SK-N-MC (cell line): ENCODE measurements around the gene GYPE.
"Not testable (repeated sequence)": the region's sequence is repeated elsewhere in the genome, so short reads cannot be mapped to it uniquely, and the experiment has no call there.

Source experiments
- DNase-seq: peaks from one replicate; pipeline ENCODE4 v3.0.0-alpha.2; 2011; ENCODE audit warnings: low read depth, low spot score
- H3K27ac ChIP-seq: fragments of 200-600 bp; sonication (generic); 2 replicates; pipeline ENCODE4 v1.5.1; 2016; ENCODE audit warnings: mixed run types
- H3K36me3 ChIP-seq: fragments of 200-600 bp; sonication (generic); 2 replicates; pipeline ENCODE4 v1.6.1; 2017; ENCODE audit warnings: antibody characterized with exemption, low read length, mixed read lengths; ENCODE audit not compliant: insufficient read depth
- H3K4me3 ChIP-seq: fragments of 200-600 bp; sonication (generic); 2 replicates; pipeline ENCODE4 v1.5.1; 2016
- H3K9ac ChIP-seq: fragments of 200-600 bp; sonication (generic); 2 replicates; pipeline ENCODE4 v1.8.0; 2017; ENCODE audit warnings: mixed run types, mixed read lengths; ENCODE audit not compliant: insufficient read length
- H3K9me3 ChIP-seq: fragments of 200-600 bp; sonication (generic); 2 replicates; pipeline ENCODE4 v1.6.1; 2017; ENCODE audit warnings: low read depth, mild to moderate bottlenecking, antibody characterized with exemption, low read length, moderate library complexity, mixed read lengths
- EZH2 ChIP-seq: fragments of 200-600 bp; sonication (generic); IDR thresholded peaks from one replicate; pipeline ENCODE4 v1.6.1; 2017; ENCODE audit warnings: antibody characterized with exemption
- FOXP2 ChIP-seq: optimal IDR thresholded peaks from 2 replicates; pipeline ENCODE3; 2011; ENCODE audit warnings: mild to moderate bottlenecking, moderate library complexity; ENCODE audit not compliant: insufficient read depth; ENCODE audit errors: extremely low read length, control extremely low read depth
- POLR2AphosphoS5 ChIP-seq: IDR thresholded peaks from 2 replicates; pipeline ENCODE4 v1.6.1; 2012; ENCODE audit warnings: mild to moderate bottlenecking, low read depth, low read length, borderline replicate concordance

GYPE gene

GRCh38 chr4:143904431-143904830 lies 928 bp downstream of the GYPE start:
- not testable (repeated sequence) for H3K27ac ChIP-seq, H3K4me3 ChIP-seq, H3K9me3 ChIP-seq, H3K36me3 ChIP-seq, H3K9ac ChIP-seq, DNase-seq

GRCh38 chr4:143890323-143890722 lies 15.0 kb downstream of the GYPE start:
- H3K9me3 ChIP-seq, H3K27ac ChIP-seq, H3K4me3 ChIP-seq, H3K9ac ChIP-seq, H3K36me3 ChIP-seq, DNase-seq: not testable (repeated sequence)

- H3K9me3 ChIP-seq, H3K27ac ChIP-seq, H3K9ac ChIP-seq, DNase-seq, H3K4me3 ChIP-seq, H3K36me3 ChIP-seq: not testable (repeated sequence)
Measured at GRCh38 chr4:143888189-143888588, 17.2 kb downstream of the GYPE start.

DNA sequence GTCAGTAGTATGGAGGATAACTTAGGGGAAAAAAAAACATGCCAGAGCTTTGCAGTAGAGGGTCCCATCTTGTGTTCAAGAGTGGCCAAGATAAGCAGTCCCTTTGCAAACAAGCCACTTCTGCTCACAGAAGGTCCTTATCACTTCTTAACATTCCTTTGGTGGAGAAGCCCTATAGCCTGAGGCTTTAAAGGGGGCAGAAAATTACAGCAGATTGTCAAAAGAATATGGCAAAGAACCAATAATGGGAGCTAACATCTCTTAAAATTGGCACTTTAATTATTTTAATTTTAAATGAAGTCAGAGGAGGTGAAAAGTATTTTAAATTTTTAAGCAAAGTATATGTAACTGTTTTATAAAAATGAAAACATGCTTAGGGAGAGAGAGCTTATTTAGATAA lies 20.4 kb downstream of the GYPE start:
- H3K9me3 ChIP-seq, H3K27ac ChIP-seq, H3K36me3 ChIP-seq, H3K9ac ChIP-seq, DNase-seq, H3K4me3 ChIP-seq: not testable (repeated sequence)

- DNase-seq, result no peak
- H3K27ac ChIP-seq, result no peak overlapping the region
- TF ChIP-seq EZH2, result no peak
- no peak for TF ChIP-seq FOXP2
- no peak for TF ChIP-seq POLR2AphosphoS5
- no peaks in the 10 kb centered on the region for H3K9me3 ChIP-seq
- H3K4me3 ChIP-seq, result no peak overlapping the region
- H3K9ac ChIP-seq, result no peak overlapping the region
- no peaks in the 10 kb centered on the region for H3K36me3 ChIP-seq
Measured at GRCh38 chr4:143883529-143883928, 21.8 kb downstream of the GYPE start.

DNA sequence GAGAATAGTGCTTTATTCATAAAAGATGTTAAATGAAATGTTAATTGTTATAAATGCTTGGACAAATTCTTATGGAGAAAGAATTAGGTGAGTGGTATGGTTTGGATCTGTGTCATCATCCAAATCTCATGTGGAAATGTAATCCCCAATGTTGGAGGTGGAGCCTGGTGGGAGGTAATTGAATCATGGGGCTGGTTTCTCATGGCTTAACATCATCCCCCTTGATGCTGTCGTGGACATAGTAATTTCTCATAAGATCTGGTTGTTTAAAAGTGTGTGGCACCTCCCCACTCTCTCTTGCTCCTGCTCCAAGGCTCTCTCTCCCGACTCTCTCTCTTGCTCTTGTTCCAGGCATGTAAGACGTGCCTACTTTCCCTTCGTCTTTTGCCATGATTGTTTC lies 22.5 kb downstream of the GYPE start:
- H3K9me3 ChIP-seq, result no peaks in the 10 kb centered on the region
- no peak for DNase-seq
- TF ChIP-seq EZH2 (no peak), POLR2AphosphoS5 (no peak), FOXP2 (no peak)
- H3K36me3 ChIP-seq, result no peaks in the 10 kb centered on the region
- no peak overlapping the region for H3K9ac ChIP-seq
- H3K27ac ChIP-seq, result no peak overlapping the region
- H3K4me3 ChIP-seq, result no peak overlapping the region

- H3K4me3 ChIP-seq, H3K36me3 ChIP-seq, H3K9me3 ChIP-seq, DNase-seq, H3K27ac ChIP-seq, H3K9ac ChIP-seq: not testable (repeated sequence)
Measured at GRCh38 chr4:143879561-143879960, 25.8 kb downstream of the GYPE start.

GRCh38 chr4:143875357-143875756 lies 30.0 kb downstream of the GYPE start:
- DNase-seq, result not testable (repeated sequence)

DNA sequence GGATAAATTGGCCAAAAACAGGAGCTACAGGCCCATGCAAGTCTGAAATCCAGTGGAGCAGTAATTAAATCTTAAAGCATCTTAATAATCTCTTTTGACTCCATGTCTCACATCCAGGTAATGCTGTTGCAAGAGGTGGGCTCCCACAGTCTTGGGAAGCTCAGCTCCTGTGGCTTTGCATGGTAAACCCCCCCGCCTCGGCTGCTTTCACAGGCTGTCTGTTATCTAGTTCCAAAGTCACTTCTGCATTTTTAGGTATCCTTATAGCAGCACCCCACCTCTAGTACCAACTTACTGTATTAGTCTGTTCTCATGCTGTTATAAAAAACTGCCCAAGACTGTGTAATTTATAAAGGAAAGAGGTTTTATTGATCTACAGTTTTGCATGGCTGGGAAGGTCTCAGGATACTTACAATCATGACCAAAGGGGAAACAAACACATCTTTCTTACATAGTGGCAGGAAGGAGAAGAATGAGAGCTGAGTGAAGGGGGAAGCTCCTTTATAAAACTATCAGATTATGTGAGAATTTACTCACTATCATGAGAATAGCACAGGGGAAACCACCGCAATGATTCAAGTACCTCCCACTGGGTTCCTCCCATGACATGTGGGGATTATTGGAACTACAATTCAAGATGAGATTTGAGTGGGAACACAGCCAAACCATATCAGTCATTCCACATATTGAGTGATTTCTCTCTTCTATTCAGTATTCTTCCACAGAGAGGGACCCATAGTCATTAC lies 34.7 kb downstream of the GYPE start:
- H3K9ac ChIP-seq, H3K9me3 ChIP-seq, H3K27ac ChIP-seq, H3K4me3 ChIP-seq, H3K36me3 ChIP-seq, DNase-seq: not testable (repeated sequence)

More at GRCh38 chr4:143875357-143875756, 30.0 kb downstream of the GYPE start:
- H3K9me3 ChIP-seq, H3K36me3 ChIP-seq, H3K27ac ChIP-seq, H3K4me3 ChIP-seq, H3K9ac ChIP-seq: not testable (repeated sequence)

DNA sequence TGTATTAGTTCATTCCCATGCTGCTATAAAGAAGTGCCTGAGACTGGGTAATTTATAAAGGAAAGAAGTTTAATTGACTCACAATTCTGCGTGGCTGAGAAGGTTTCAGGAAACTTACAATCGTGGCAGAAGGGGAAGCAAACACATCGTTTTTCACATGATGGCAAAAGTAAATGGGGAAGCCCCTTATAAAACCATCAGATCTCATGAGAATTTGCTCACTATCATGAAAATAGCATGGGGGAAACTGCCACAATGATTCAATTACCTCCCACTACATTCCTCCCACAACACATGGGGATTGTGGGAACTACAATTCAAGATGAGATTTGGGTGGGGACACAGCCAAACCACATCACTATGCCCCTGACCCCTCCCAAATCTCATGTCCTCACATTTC lies 35.4 kb downstream of the GYPE start:
- not testable (repeated sequence) for H3K27ac ChIP-seq, H3K9ac ChIP-seq, H3K36me3 ChIP-seq, H3K9me3 ChIP-seq, H3K4me3 ChIP-seq, DNase-seq

- H3K9me3 ChIP-seq, H3K9ac ChIP-seq, H3K27ac ChIP-seq, DNase-seq, H3K4me3 ChIP-seq, H3K36me3 ChIP-seq: not testable (repeated sequence)
Measured at GRCh38 chr4:143862716-143863115, 42.6 kb downstream of the GYPE start.
